ENCODE results near the gene LHX3. TPM values are rescaled to one million over a fixed set of nuclear protein-coding genes. Genes with fewer than 3 reads are reported as not detected.
"Not testable (repeated sequence)": the region's sequence is repeated elsewhere in the genome, so short reads cannot be mapped to it uniquely, and the experiment has no call there.

The LHX3 gene
- total RNA-seq, 1 experiment from 2014 or later = not detected

DNA sequence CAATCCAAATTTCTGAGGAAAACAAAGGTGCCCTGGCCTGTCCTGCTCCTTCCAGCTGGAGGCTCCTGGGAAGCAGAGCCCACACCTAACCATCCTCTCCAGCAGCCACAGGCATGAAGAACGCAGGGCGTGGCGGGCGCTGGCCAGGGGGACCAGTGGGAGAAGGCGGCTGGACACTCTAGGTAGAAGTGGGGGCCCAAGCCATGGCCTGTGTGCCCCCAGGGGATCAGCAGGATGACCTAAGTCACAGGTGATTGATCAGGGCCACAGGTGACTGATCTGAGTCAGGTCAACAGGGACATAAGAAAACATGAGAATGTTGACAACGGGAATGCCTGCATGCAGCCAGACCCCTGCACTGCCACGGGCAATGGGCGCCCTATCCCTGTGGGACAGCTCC, 37.3 kb upstream of the LHX3 start:
- no peak for DNase-seq (ENCODE audit: low read depth)

DNA sequence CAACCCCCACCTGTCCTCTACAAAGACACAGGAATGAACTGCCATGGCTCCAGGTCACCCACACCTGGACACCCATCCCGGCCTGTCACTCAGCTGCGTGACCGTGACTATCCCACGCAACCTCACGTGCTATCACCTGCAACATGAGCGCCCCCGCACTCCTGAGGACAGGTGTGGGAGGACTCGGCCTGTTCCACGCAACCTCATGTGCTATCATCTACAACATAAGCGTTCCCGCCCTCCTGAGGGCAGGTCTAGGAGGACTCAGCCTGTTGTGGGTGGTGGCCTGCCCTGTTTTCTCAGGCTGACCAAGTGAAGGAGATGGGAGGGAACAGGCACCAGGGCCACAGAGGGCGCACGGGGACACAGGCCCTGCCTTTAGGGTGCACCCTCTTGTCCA, 36.6 kb upstream of the LHX3 start:
- no peak for DNase-seq (ENCODE audit: low read depth)

DNA sequence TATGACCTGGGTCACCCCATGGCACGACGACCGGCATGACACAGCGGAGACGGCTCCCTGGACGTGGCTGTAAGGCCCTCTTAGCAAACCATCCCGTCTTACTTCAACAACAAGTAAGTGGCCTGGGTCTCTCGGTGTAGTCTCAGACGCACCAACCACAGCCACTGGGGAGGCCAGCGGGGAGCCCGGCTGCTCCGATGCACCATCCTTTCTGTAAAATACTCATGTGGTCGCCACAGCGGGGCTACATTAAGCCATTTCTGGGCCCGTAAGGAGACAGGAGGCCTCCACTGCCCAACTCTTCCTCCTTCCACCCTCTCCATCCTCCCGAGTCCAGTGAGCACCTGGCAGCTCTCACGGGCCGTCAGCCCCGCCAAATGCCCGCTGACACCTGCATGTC, 36.0 kb upstream of the LHX3 start:
- no peak for DNase-seq (ENCODE audit: low read depth)

DNA sequence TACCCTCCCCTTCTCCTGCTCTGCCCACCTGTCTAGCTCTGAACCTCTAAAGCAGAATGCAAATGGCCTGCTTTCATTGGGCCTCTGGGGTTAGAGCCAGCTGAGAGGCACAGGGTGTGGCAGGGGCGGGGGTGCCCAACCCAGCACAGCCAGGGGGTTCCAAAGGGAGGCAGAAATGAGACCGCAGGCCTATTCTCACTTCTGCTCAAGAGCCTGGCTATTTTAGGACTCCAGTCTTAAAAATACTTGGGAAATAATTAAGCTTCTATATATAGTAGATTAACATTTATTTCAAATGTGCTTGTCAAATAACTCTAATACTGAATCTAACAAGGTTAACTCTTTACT, 35.0 kb upstream of the LHX3 start:
- DNase-seq (ENCODE audit: low read depth) = no peak

DNA sequence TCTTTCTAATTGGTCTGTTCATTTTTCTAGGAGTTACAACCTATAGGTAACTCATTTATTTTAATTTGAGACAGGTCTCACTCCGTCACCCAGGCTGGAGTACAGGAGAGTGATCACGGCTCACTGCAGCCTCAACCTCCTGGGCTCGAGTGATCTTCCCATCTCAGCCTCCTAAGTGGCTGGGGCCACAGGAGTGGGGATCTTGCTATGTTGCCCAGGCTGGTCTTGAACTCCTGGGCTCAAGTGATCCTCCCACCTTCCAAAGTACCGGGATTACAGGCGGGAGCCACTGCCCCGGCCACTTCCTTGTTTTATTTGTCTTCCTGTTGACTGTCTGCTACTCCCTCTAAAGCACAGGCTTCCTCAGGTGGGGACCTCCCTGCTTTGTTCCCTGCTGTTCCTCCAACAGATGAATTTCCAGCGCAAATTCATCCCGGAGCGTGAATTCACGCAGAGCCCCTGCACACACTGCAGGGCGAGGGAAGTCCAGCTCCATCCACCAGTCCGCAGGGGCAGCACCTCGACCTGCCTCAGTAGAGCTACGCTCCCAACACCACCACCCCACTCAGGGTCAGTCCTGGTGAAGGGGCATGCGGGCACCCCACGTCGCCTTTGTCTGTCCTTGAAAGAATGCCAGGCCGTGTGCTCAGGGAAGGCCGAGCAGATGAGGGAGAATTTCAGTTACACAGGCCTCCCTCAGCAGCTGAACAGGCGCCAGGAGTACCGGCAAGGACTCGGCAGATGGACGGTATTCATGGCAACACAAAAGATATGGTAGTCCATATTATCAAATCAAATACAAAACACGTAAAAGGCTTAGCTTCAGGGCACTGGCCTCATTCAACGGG, 34.4 kb upstream of the LHX3 start:
- no peak for DNase-seq (ENCODE audit: low read depth)

DNA sequence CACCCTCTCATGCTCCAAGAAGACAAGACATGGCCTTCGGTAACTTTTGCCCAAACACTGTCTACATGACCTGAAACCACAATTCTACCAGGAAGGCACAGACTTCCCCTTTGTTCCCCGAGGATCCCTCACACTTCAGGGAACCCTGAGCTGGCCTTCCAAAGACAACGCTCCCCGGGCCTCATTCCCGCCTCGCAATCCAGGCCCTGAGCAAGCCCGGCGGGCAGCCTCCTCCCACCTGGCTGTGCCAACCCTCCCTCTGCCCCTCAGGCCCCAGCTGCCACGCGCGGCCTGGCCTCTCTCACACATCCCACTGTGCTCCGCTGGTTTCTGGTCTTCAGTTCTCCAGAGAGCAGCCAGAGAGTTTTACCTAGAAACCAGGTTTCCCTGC, 33.4 kb upstream of the LHX3 start:
- no peak for DNase-seq (ENCODE audit: low read depth)

DNA sequence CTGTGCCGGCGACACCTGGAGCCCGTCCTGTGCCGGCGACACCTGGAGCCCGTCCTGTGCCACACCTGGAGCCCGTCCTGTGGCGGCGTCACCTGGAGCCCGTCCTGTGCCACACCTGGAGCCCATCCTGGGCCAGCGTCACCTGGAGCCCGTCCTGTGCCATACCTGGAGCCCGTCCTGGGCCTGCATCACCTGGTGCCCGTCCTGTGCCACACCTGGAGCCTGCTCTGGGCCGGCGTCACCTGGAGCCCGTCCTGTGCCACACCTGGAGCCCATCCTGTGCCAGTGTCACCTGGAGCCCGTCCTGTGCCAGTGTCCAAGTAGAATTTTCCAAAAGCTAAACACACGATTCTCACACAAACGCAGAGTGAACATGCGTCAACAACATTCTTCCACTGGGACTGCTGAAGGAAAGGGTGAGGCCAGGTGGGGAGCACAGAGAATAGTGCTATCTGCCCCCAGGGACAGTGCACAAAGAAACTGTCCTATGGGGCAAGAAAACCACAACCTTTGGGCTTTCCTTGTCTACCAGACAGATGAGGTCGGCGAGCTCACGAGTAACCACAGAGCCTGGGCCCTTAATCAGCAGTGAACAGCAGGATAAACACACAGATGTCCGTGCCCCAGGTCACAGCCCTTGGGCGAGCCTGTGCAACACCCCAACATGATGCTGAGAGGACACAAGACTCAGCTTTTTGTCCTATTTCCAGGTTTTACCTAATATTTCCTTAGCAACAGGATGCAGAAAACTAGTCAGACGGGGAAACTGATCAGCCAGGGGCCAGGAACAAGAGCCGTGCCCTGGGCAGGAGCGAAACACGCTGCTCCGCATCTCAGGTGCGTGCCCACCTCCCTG, 32.8 kb upstream of the LHX3 start:
- DNase-seq (ENCODE audit: low read depth) = no peak

DNA sequence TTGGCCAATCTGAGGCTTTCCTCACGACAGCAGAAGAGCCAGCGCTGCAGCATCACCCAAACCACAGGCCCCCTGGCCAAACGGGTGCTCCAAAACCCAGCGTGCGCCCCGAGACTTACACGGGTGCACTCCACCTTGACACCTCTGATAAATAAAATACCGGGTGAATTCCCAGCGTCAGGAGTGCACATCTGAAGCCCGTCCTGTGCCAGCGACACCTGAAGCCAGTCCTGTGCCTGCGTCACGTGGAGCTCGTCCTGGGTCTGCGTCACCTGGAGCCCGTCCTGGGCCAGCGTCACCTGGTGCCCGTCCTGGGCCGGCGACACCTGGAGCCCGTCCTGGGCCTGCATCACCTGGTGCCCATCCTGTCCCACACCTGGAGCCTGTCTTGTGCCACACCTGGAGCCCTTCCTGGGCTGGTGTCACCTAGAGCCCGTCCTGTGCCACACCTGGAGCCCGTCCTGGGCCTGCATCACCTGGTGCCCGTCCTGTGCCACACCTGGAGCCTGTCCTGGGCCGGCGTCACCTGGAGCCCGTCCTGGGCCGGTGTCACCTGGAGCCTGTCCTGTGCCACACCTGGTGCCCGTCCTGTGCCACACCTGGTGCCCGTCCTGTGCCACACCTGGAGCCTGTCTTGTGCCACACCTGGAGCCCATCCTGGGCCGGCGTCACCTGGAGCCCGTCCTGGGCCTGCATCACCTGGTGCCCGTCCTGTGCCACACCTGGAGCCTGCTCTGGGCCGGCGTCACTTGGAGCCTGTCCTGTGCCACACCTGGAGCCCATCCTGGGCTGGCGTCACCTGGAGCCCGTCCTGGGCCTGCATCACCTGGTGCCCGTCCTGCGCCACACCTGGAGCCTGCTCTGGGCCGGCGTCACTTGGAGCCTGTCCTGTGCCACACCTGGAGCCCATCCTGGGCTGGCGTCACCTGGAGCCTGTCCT, 31.8 kb upstream of the LHX3 start:
- DNase-seq (ENCODE audit: low read depth) = not testable (repeated sequence)

DNA sequence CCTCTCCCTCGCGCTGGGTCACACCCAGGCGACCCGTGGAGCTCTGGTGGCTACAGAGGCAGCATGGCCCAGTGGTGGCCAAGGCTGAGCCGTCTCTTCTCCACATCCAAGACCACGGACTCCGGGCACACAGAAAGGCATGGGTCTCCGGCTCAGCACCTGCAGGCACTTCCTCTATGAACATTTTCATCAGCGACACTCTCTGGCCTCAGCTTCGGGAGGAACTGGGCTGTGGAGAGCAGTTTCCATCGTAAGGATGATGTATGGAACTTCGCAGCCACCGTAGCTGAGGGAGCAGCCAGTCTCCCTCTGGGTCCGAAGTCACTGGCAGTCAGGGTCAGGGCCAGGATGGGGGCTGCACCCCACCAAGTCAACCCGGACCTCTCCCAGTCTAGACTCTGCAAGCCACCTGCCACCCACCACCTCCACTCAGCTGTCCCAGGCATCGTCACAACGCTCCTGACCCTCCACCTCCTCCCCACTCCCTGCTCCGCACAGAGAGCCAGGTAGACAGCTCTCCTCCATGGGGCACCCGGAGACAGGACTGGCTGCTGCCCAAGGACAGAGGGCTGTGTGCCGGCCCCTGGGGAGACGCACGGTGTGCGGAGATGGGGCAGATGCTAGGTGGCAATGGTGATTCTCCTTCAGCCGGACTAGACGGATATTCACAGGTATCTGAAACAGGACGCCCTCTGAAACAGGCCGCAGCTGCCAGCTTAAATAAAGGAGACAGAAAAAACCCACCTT, 31.0 kb upstream of the LHX3 start:
- DNase-seq (ENCODE audit: low read depth) = no peak

DNA sequence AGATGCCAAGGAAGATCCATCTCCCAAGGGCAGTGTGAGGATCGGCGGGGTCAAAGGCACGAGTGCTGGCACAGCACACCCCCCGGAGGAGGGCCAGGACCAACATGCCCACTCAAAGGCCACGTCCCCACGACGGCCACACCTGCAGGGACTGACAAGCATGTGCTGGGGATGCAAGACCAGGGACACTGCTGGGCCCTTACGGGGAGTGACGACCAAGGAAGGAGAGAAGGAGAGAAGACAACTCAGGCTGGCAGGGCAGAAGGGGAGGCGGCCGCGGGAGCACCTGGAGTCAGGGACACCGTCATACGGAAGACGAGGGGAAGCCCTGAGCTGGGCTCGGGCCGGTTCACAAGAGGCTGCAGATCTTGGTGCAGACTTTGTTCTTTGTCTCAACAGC, 30.2 kb upstream of the LHX3 start:
- no peak for DNase-seq (ENCODE audit: low read depth)

DNA sequence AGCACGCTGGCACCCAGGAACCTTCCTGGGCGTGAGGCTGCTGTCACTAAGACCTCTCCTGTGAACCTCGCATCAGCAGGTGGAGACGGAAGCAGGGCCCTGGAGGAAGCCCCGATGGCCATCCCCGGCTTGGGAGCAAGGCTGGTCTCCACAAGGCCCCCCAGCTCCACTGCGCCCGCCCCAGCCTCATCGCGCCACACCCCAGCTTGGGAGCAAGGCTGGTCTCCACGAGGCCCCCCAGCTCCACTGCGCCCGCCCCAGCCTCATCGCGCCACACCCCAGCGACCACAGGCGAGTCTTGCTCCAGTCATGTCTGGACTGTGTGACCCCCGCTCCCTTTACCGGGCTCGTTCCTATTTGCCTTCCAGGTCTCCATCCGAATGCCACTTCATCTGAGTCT, 29.7 kb upstream of the LHX3 start:
- DNase-seq (ENCODE audit: low read depth) = no peak

DNA sequence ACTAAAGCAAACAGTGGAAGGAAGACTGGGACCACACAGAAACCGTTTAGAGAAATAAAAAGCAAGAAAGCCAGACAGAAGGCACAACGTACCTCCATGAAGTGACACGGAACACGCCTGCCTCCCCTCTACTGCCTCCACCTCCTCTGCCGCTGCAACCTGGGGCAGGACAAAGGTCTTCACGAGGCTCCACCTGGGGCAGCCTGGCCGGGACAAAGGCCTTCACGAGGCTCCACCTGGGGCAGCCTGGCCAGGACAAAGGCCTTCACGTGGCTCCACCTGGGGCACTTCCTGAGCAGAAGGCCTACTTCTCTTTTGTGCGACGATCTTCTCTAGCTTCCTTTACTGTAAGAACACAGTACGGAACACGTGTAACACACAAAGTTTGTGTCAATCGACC, 28.9 kb upstream of the LHX3 start:
- no peak for DNase-seq (ENCODE audit: low read depth)

DNA sequence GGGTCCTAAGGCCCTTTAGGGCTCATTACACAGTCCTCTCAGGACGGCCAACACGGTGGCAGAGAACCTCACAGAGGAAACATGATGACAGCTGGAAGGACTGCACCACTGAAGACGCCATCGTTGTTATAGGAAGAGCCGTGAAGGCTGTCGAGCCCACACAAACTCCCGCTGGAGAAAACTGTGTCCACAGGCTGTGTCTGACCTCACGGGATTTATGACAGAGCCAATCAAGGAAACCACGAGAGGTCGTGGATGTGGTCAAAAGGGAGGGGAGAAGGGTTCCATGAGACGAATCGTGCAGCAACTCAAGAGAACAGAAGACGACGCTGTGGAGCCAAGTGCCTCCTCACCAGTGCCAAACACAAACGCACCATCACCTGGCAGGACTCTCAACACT, 28.5 kb upstream of the LHX3 start:
- no peak for DNase-seq (ENCODE audit: low read depth)

DNA sequence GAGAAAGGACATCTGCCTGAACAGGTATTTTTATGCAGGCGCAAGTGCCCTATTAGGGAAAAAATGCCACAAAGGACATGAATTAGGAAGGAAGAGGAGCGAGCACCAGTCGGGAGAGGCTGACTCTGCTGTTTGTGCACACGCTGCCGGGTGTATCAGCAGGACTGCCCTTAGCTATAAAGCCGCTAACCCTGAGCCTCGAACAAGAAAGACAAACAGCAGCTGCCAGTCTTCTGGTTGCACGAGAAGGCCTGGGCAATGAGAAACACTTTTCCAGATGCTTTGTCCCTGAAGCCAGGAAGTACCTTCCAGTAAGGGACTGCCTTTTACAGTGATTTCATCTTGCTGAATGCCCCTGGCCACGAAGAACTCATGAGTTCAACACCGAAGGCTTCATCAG, 28.0 kb upstream of the LHX3 start:
- no peak for DNase-seq (ENCODE audit: low read depth)

DNA sequence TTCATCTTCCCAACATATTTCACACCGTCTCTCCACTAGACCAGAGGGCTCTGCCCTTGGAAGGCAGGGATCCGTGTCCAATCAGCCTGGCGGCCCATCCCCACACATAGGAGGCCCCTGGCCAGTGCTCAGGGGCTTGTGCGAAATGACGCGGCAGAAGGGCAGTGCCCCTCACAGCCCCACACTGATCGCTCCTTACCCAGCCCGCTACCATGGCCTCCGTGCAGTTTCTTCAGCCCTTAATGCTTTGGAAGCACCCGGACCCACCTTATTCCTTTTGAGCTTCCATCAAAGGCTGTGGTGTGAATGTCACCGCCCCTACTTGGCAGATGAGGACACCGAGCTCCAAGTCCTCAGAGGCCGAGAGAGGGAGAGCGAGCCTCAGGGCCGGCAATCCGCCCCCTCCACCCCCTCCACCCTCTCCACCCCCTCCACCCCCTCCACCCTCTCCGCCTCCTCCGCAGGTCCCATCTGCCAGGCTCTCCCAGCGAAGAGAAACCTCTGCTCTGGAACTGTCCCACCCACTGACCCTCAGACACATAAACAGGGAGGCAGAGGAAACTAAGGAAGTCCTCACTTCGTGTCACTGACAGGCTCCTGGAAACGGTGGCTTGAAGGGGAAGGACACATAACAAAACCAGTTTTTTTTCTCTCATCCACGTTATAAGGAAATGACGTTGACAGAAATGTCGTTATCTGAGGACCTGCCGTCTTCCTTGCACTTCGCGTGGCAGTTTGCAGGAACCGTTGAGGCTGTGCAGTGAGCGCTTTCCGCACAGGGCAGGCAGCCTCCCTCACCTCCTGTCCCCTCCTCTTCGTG, 26.8 kb upstream of the LHX3 start:
- DNase-seq (ENCODE audit: low read depth) = no peak

DNA sequence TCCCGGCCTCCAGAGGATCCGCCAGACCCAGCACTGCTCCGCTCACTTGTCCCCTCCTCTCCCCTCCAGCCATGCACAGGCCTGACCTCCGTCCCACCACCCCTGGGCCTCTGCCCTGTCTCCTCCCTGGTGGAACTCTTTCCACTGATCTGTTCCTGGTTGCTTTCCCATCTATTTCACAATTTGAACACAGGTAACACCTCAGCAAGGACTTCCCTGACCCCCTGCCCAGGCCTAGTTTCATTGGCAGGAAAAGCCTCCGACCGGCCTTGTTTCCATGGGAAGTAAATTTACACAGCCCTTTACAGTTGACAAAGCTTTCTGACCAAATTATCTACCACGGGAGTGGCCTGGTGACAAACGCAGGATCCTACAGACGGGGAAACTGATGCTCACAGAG, 25.8 kb upstream of the LHX3 start:
- no peak for DNase-seq (ENCODE audit: low read depth)

DNA sequence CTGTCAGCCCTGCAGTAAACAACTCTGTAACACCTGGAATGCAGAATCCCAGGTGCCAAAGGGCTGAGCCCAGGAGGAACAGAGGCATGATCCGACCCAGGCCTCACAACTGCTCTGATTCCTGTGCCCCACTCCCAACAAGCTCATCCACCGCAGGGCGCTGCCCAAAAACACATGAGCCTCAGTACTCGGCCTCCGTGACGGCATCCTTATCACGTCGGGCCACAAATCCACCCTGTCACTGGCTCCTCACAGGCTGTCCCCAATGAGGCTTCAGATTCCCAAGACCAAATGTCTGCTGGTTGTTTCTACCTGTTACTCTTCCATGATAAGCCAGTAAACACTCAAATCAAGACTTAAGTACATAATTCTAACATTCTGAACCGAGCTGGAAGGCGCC, 25.4 kb upstream of the LHX3 start:
- no peak for DNase-seq (ENCODE audit: low read depth)

DNA sequence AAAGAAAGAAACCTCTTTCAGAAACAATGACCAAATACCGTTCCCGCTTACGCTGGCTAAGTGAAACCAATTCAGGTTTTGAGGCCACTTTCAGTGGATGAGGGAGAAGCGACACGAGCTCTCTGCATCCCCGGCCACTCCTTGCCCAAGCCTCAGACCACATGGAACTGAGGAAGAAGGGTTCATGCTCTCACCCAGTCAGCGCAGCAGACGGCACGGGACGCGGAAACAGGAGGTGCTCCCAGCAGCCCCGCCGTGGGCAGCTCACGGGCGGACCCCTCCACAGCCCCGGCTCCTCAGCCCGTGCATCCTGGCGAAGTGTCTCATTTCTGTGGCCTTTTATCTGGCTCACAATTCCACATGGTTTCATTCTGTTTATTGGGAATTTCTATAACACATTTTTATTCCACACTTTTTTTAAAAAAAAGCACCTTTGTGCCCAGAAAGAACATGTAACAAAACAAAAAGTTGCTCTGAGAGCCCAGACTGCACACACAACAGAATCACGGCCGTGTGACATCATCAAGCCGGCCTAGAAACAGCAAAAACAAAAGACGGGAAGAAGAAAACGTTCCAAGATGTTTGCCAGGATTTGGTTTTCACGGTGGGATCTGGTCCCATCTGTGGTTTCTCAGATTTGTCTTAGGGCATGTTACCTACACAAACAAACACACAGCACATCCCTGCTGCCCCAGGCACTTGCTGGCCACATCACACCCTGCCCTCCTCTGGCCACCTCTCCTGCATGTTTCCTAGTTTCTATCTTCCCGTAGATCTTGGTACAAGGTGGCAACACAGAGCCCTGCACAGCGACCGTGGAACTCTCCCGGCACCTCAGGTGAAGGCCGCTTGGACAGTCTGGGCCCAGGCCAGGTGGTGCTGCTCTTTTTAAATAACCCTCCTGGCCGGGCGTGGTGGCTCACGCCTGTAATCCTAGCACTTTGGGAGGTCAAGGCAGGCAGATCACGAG, 24.5 kb upstream of the LHX3 start:
- no peak for DNase-seq (ENCODE audit: low read depth)

DNA sequence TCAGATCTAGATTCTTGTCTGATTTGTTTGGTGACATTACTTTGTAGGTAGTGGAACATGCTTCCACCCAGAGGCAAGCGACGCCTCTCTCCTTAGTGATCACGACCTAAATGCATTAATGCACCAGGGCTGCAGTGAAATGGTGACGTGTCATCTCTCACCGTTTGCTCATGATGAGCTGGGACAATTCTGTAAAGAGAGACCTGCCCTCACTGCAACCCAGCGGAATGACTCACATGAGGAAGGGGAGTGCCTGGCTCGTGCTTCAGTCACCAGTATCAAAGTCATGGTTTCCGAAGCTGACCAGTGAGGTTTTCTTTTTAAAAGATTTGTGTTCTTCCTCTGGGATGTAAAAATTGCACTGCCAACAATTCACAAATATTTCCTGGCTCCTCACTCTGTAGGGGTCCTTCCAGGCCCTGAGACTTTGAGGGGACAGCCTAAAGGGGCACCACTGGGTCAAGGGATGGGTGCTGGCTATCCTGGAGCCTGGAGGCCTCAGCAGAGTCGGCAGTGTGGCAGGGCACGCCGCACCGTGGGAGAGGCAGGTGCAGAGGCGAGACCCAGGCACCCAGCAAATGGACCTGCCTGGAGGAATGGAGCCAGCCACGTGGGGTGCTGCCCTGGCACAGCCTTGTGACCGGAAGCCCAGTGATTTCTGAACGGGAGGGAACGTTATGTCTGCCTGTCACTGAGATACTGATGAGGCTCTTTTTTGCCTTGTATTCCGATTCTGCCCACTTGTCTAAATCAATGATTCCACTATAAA, 23.4 kb upstream of the LHX3 start:
- peak; percentile 32 for DNase-seq (ENCODE audit: low read depth)
